Motor neuron (in vitro differentiated cells): ENCODE data around the gene CST3. TPM values are rescaled to one million over a fixed set of nuclear protein-coding genes. Genes with fewer than 3 reads are reported as not detected.
"Not testable (repeated sequence)": the region's sequence is repeated elsewhere in the genome, so short reads cannot be mapped to it uniquely, and the experiment has no call there.

Experiments
- ATAC-seq, 8 experiments: fragments of 200-7000 bp; cut with Tn5 transposase; replicated peaks in 6 of 8; 2 replicates each; pipeline ENCODE4 v1.8.0; 2021; ENCODE audit warnings: mild to moderate bottlenecking in 8 of 8, moderate library complexity in 8 of 8
- H3K27ac ChIP-seq, 2 donors: fragments of 250-450 bp; sonication (Bioruptor Pico); 2 replicates each; pipeline ENCODE4 v1.9.0; 2021; ENCODE audit warnings: antibody characterized with exemption in 2 of 2, mild to moderate bottlenecking in 2 of 2, moderate library complexity in 1 of 2
- H3K4me1 ChIP-seq, 2 donors: fragments of 250-450 bp; sonication (Bioruptor Pico); replicated peaks in 1 of 2; 2 replicates each; pipeline ENCODE4 v1.6.1; 2021; ENCODE audit warnings: antibody characterized with exemption in 2 of 2, mild to moderate bottlenecking in 2 of 2, moderate library complexity in 1 of 2
- H3K4me3 ChIP-seq, 5 donors: fragments of 250-450 bp; sonication (Bioruptor Pico); 2 replicates each; pipeline ENCODE4 v1.9.0; 2021; ENCODE audit warnings: antibody characterized with exemption in 5 of 5, mild to moderate bottlenecking in 5 of 5, moderate library complexity in 4 of 5
- WGBS, 10 experiments: fragments of 450-650 bp; shearing (Covaris generic); methylation state at CpG; one replicate each; pipeline ENCODE4 v1.0.0; 2022; 5-methylcytosine and 5-hydroxymethylcytosine counted together
- in situ Hi-C, 9 experiments: fragments of 400-800 bp; cut with MboI; loops; one replicate each; pipeline ENCODE4 v1.15.0; 2021; ENCODE audit warnings: low sequenced_read_pairs in 9 of 9, low pct_unique_long_range_greater_than_20kb in 2 of 9; ENCODE audit not compliant: unreplicated experiment in 9 of 9
- total RNA-seq, 8 experiments: library from RNA; unstranded; fragments of 300-600 nt; gene quantifications; 2 replicates each; pipeline versions ENCODE4 v1.2.3 to v1.2.4, GENCODE V29; 2022

Gene CST3
- total RNA-seq, 8 experiments from 2014 or later: 50.2 to 1,751 (median 154) TPM

DNA sequence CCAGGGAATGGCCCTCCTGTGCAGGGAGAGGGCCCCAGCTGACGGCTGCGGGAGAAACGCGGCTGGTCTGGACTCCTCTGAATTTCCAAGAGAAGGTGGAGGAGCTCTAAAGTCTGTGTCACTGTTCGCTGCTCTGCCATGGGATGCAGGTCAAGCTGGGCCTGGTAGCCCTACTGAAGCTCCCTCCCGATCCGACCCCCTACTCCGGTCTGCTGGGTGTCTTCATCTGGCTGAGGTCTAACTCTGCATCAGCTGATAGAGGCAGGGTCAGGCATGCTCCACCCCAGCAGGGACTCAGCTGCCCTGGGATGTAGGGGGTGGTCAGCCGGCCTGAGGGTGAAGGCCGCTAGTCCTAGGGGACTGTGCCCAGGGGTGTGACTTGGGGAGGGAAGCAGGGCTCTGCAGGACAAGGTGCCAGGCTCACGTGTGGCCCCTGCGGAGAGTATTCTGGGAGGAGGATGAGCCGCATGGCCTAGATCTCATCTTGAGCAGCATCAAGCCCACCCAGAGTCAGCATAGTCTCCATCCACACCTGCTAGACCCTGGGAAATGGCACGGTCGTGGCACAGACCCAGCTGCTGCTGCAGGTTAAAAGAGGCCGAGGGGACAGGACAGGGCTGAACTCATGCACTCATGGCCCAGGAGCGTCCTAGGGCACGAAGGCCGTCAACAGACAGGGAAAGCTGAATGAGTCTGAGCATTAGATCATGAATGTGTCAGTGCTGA, 1.4 kb downstream of the CST3 start:
- no peak overlapping the region for H3K27ac ChIP-seq
- in situ Hi-C loops: no loop called here
- no peak for ATAC-seq
- WGBS, 10 experiments: 0 to 100% (median 51%) methylated on average over 1 to 8 of the region's 19 CpGs; no CpG with 5 or more reads in 4 of the 10 experiments
- H3K4me3 ChIP-seq: peak overlapping the region; percentile 50 to 90 (median 72)
- peaks cover 19 to 22% of the 10 kb centered on the region in 2 donors for H3K4me1 ChIP-seq

DNA sequence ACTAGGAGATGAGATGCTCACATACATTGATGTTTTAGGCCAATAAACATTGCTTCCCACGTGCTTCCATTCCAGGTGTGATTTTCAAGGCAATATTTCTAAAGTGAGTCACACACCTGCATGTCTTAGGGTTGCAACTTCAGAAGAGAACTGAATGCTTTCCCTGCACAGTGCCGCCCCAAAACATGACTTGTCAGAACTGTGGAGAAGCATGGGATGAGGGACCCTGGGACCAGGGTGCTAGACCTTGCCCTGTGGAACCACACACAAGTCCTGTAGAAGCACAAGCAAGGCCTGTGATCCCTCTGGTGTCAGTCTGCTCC, 2.0 kb downstream of the CST3 start:
- WGBS, 10 experiments: 33 to 88% (median 71%) methylated on average over 1 of the region's 2 CpGs; no CpG with 5 or more reads in 5 of the 10 experiments
- H3K27ac ChIP-seq, H3K4me3 ChIP-seq, in situ Hi-C loops, ATAC-seq: not testable (repeated sequence)
- H3K4me1 ChIP-seq: peaks cover 19 to 22% of the 10 kb centered on the region in 2 donors

DNA sequence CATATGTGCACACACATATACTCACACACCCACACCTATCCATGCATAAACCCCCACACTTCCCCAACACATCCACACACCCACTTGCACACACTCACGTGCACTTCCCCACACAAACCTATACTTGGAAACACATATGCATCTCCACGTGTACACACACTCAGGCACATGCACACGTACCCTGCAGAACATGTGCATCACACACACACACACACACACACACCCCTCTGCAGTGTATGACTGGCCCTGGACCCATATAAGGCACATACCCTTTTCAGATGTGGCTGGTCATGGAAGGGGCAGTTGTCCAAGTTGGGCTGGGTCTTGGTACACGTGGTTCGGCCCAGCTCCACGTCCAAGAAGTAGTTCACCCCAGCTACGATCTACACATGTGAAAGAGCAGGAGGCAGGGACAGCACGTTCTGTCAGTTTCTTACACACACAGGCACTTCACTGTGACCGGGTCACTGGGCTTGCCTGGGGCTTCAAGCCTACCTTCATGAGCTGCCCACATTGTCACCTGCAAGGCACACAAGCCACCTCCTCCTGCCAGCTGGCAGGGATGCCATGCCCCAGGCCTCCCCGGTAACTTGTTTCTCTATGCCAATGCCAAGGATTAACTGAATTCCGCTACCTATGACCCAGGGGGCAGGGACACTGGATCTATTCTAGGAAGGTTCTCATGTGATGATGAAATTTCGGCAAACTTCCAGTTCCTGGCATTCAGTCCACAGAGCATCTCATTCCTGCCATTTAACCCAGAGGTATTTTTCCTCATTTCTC, 2.6 kb downstream of the CST3 start:
- H3K4me1 ChIP-seq: peaks cover 19 to 22% of the 10 kb centered on the region in 2 donors
- 0 to 100% (median 65%) methylated on average over 1 to 9 of the region's 12 CpGs; no CpG with 5 or more reads in 3 of the 10 experiments for WGBS, 10 experiments
- in situ Hi-C loops: no loop called here
- no peak overlapping the region for H3K4me3 ChIP-seq
- peak in 1 of 8 experiments; percentile 2 for ATAC-seq
- H3K27ac ChIP-seq: no peak overlapping the region

DNA sequence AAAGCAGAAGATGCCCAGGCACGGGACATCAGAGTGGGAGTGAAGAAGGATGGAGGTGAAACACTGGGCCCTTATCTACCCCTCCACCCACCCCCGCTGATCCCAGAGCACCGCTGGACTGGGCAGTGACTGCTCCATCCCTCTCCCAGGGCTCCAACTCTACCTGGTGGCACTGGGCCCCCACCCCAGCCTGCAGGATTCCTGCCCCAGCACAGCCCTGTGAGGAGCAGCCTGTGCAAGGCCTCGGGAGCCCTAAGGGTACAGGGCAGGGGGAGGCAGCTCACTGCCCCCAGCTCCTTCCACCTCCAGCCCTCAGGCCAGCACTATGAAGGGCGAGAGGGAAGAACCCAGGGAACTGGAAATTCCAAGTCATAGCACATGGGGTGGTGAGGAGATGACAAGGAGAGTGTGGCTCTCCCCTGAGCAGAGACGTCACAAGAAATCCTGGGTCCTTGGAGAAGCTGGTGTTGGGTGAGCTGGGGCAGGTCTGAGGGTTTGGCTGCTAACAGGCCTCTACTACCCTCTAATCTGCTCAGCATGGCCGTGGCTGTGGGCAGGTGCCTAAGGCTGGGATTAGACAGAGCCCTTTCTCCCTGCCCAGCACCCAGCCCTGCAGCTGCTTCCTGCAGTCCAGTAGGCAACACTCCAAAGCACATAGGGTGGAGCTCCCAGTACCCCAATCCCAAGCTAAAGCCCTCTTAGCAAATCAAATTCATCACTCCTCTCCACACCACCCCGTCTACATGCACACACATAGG, 3.5 kb downstream of the CST3 start:
- H3K4me1 ChIP-seq: peaks cover 19 to 22% of the 10 kb centered on the region in 2 donors
- no peak overlapping the region for H3K4me3 ChIP-seq
- in situ Hi-C loops: no loop called here
- H3K27ac ChIP-seq: no peak overlapping the region
- 33 to 100% (median 94%) methylated on average over 1 to 3 of the region's 8 CpGs; no CpG with 5 or more reads in 6 of the 10 experiments for WGBS, 10 experiments
- peak in 3 of 8 experiments; percentile 1 to 58 (median 15) for ATAC-seq

DNA sequence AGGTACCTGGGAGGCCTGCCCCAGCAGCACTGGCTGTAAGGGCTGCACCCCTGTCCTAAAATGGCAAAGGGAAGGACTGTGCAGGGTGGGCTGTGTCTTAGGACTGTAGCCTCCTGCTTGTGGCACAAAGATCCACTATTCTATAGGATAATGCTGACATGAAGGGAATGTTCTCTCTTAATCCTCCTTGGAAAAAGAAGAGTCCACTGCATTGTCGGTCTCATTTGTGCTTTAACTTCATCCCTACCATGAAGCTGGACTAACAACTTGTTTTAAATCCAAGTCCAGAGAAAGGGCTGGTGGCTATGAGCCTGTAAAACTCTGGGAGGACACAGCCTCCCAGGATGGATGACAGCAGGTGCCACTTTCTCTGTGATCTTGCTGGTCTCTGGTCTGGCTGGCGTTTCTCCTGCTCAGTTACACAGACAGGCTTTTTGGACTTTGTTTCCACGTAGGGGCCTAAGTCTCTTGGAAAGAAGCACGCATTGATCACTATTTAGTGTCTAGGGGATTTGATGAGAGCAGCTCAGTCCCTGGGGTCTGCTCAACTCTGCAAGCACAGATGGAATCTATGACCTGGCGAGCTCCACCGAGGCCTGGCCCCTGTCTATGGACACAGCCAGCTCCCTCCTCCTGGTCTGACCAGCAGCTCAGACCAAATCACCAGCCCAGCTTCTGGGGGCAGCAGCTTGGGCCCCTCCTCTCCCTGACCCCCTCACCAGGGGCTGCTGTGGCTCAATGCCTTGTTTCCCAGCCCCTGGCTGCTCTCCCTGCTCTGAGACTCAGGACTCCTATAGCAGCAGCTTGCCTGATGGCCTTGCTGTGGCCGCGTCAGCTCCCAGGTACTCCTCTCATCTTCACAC, 4.8 kb downstream of the CST3 start:
- in situ Hi-C loops: no loop called here
- no peak overlapping the region for H3K4me3 ChIP-seq
- peaks cover 19 to 22% of the 10 kb centered on the region in 2 donors for H3K4me1 ChIP-seq
- WGBS, 10 experiments: 33 to 93% (median 77%) methylated on average over 1 to 5 of the region's 8 CpGs; no CpG with 5 or more reads in 3 of the 10 experiments
- ATAC-seq: no peak
- H3K27ac ChIP-seq: no peak overlapping the region

DNA sequence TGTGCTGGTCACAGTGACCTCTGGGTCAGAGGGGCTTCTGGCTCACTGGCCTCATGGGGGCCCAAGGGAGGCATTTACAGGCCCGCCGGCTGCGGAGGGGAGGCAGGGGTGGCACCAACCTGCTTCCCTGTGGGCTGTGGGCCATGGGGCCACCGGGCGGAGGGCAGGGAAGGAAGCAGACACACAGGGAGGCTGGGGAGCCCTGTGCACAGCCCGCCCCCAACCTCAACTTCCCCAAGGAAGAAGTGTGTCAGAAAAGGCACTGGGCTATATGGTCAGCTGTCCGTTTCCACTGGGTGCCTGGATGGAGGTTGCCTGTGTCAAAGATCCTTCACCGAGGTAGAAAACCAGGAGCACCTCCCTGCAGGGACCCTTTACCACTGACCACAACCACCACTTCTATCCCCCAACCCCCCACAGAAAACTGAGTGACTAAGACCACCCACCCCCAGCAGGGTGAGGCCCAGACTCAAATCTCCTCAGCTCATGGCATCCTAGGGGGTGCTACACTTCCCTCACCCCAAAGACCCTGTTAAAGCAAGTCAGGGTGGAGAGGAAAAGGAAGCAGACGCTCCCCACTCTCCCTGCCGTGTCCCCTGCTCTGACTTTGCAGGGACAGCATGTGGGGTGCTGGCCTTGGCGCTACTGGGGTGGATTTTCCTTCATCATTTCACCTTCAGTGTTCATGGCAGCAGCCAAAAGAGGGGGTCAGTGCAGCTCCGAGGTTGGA, 5.6 kb downstream of the CST3 start:
- in situ Hi-C loops: no loop called here
- peaks cover 19 to 22% of the 10 kb centered on the region in 2 donors for H3K4me1 ChIP-seq
- no peak overlapping the region for H3K27ac ChIP-seq
- no peak for ATAC-seq
- WGBS, 10 experiments: 88 to 100% (median 94%) methylated on average over 1 to 6 of the region's 12 CpGs; no CpG with 5 or more reads in 7 of the 10 experiments
- H3K4me3 ChIP-seq: no peak overlapping the region

DNA sequence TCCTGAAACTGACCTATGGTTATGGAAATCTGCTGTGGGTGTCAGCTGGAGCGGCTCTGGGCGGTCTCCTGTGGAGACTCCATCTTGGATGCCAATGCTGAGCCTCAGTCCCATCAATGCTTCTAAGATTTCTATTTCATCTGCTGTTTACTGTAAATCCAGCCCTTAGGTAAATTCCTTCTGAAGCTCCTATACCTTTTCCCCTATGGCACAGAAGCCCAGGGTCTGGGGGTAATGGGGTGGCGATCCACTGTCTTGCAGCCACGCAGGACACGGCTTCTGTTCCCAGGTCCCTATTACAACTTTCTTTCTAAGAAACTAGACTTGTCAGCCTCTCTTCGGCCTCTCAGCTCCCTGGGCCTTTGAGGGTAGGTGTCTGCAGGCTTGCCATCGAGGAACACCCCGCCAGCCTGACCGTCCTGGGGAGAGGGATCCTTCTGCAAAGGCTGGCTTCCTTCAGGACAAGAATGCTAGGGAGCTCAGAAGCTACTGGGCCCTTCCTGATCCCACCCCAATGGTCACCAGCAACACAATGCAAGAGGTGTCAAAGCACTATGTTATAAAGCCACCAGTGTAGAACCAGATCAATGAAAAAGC, 6.4 kb downstream of the CST3 start:
- H3K4me1 ChIP-seq: peaks cover 13 to 17% of the 10 kb centered on the region in 2 donors
- H3K27ac ChIP-seq: no peak overlapping the region
- H3K4me3 ChIP-seq: no peak overlapping the region
- 75 to 100% (median 95%) methylated on average over 2 to 8 of the region's 9 CpGs; no CpG with 5 or more reads in 1 of the 10 experiments for WGBS, 10 experiments
- no peak for ATAC-seq
- in situ Hi-C loops: no loop called here

DNA sequence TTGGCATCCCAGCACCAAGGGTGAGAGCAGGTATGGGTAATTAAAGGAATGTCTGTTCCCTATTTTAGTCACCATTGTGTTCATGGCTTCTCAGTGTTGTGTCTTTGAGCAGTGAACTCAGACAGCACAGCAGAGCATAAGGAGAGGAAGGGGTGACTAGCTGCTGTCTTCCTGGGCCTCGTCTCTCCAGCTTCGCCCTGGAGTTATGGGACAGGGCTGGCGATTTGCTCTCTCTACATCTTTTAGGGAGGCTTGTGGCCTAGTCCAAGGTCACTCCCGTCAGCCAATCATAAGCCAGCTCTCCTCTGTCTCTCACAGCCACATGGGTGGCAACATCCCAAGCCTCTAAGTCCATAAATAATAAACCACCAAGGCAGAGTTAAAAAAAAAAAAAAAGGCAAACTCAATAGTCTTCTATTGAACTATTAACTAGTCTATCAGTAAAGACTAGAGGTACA, 7.3 kb downstream of the CST3 start:
- WGBS, 10 experiments: 77 to 93% (median 83%) methylated on average over 2 to 4 of the region's 4 CpGs; no CpG with 5 or more reads in 5 of the 10 experiments
- no peak overlapping the region for H3K4me3 ChIP-seq
- H3K4me1 ChIP-seq: peaks cover 5 to 11% of the 10 kb centered on the region in 2 donors
- no peak overlapping the region for H3K27ac ChIP-seq
- in situ Hi-C loops: no loop called here
- ATAC-seq: no peak

DNA sequence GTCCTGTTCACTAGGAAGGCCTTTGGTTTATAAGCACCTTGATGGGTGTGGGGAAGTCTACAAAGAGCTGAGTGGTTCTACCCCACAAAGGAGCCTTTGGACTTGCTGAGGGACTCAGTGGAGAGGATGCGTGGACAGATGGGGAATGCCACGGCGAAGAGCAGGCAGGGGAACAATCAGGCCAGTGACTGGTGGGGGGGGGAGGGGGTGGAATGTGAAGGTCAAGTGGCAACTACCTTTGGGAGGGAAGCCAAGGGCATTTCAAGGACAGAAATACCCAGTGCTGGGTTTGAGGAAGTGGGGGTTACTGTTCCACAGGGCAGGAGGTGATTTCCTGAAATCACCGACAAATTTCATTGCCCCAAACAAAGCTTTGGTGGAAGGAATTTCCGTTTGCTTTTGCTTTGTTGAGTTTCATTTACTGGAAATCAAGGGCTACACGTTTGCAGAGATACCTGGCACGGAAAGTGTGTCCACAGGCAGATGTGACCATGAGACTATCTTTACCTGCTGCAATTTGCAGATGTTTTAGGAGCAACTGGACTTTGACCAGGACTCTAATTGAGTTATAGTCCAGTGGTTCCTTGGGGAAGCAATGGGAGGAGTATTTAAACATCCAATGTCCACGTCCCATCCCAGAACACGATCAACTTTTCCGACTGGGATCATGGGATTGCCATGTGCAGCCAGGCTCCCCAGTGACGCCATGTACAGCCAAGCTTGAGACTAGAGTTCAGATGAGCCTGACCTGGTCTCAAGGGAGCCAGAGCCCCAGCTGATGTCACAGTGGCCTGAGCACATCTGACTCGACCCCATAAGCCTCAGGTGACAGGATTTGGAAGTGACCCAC, 8.0 kb downstream of the CST3 start:
- H3K27ac ChIP-seq: no peak overlapping the region
- peaks cover 5 to 11% of the 10 kb centered on the region in 2 donors for H3K4me1 ChIP-seq
- peak in 1 of 8 experiments; percentile 2 for ATAC-seq
- in situ Hi-C loops: no loop called here
- 77 to 96% (median 83%) methylated on average over 1 to 8 of the region's 12 CpGs; no CpG with 5 or more reads in 4 of the 10 experiments for WGBS, 10 experiments
- no peak overlapping the region for H3K4me3 ChIP-seq

DNA sequence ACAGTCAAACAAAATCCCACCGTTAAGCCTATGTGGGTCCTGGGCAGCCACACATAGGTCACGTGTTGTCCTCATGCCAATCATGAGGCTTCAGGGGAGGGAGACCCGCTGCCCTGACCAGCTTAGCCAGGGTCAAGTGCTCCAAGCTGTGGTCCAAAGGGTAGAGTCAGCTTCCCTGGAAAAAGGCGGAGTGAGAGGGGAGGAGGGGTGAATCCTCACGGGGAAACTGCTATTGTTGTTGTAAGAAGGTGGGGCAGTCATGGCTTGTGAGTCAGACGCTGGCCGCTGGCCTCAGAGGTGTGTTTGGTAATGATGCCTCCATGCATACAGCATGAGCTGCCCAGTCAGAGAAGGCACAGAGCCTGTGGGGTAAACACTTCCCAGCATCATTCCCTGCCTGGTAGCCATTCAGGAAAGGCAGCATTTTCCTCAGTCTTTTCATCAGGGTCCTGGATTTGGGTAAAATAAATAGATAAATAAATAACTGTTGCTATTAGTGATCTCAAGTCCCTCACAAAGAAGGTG, 8.7 kb downstream of the CST3 start:
- peak; percentile 59 to 82 (median 80) for ATAC-seq
- no peak overlapping the region for H3K4me3 ChIP-seq
- H3K27ac ChIP-seq: no peak overlapping the region
- 10 to 79% (median 53%) methylated on average over 1 to 2 of the region's 7 CpGs; no CpG with 5 or more reads in 6 of the 10 experiments for WGBS, 10 experiments
- H3K4me1 ChIP-seq: peaks cover 5 to 11% of the 10 kb centered on the region in 2 donors
- in situ Hi-C loops: no loop called here
